ENCODE results near the gene GALNT1.

GRCh38 chr18:35697869-35698268, 116.3 kb downstream of the GALNT1 start:
- no peak for TF ChIP-seq FOXK2 (IDR thresholded peaks at IDR 0.05)
- no peak for TF ChIP-seq SUZ12 (IDR thresholded peaks at IDR 0.05)
- no peak for TF ChIP-seq FOXM1 (IDR thresholded peaks at IDR 0.05; ENCODE audit: borderline replicate concordance)
- TF ChIP-seq FOXA1 (IDR thresholded peaks at IDR 0.05): no peak
